Sigmoid colon (tissue), 7 donors: ENCODE measurements around the gene CHKB. TPM values are rescaled to one million over a fixed set of nuclear protein-coding genes. Genes with fewer than 3 reads are reported as not detected.

Source experiments
- DNase-seq: peaks from one replicate; pipeline ENCODE4 v3.0.0-alpha.2; 2019
- H3K27ac ChIP-seq, 4 donors: fragments of 200-600 bp; sonication (generic); one replicate each; pipeline ENCODE4 v1.5.1; 2016 to 2019; ENCODE audit warnings: mild to moderate bottlenecking in 1 of 4
- H3K27me3 ChIP-seq, 3 donors: fragments of 200-600 bp; sonication (generic); one replicate each; pipeline ENCODE4 v1.5.1; 2019; ENCODE audit warnings: mild to moderate bottlenecking in 1 of 3
- H3K36me3 ChIP-seq, 4 donors: fragments of 200-600 bp; sonication (generic); one replicate each; pipeline ENCODE4 v1.5.1; 2016 to 2019
- H3K4me1 ChIP-seq, 4 donors: fragments of 200-600 bp; sonication (generic); one replicate each; pipeline ENCODE4 v1.5.1; 2017 to 2019
- H3K4me3 ChIP-seq, 4 donors: fragments of 200-600 bp; sonication (generic); one replicate each; pipeline ENCODE4 v1.5.1; 2017 to 2019; ENCODE audit warnings: mild to moderate bottlenecking in 2 of 4, moderate library complexity in 1 of 4
- H3K9me3 ChIP-seq, 4 donors: fragments of 200-600 bp in 3 of 4; sonication (generic) in 3 of 4; one replicate each; pipeline versions ENCODE4 v1.5.1 to v1.6.1; 2013 to 2019
- CTCF ChIP-seq, 4 experiments: fragments of 450-650 bp in 3 of 4; fragments of 200-600 bp in 1 of 4; IDR thresholded peaks; one replicate each; pipeline ENCODE4 v1.5.1; 2016 to 2019; ENCODE audit warnings: antibody characterized with exemption in 4 of 4, mild to moderate bottlenecking in 3 of 4, moderate library complexity in 2 of 4
- EP300 ChIP-seq, 4 donors: sonication (generic); formaldehyde crosslinking; IDR thresholded peaks; one replicate each; pipeline ENCODE4 v1.6.1; 2017; ENCODE audit warnings: antibody characterized with exemption in 4 of 4
- POLR2A ChIP-seq, 2 donors: fragments of 450-650 bp; IDR thresholded peaks; one replicate each; pipeline ENCODE4 v1.6.1; 2016; ENCODE audit warnings: antibody characterized with exemption in 2 of 2, mild to moderate bottlenecking in 2 of 2, moderate library complexity in 2 of 2
- POLR2AphosphoS5 ChIP-seq, 4 donors: sonication (generic); formaldehyde crosslinking; IDR thresholded peaks; one replicate each; pipeline ENCODE4 v1.6.1; 2017; ENCODE audit warnings: antibody characterized with exemption in 4 of 4
- WGBS, 2 donors: extraction: QIAGEN DNeasy Blood & Tissue Kit; methylation state at CpG; one replicate each; pipeline ENCODE4 v1.1.7; 2013; 5-methylcytosine and 5-hydroxymethylcytosine counted together
- intact Hi-C: fragments of 100-400 bp; cut with DNase I; formaldehyde crosslinking; loops from one replicate; pipeline ENCODE4 v1.15.1; 2023
- polyA plus RNA-seq, 3 donors: library from polyadenylated mRNA; stranded (reverse); fragments of 200-250 nt; gene quantifications; one replicate each; pipeline ENCODE4 v1.2.3, GENCODE V29; 2013
- total RNA-seq, 4 donors: library from RNA; depleted of rRNA; stranded (reverse); fragments of >200 nt; gene quantifications; one replicate each; pipeline ENCODE4 v1.1.0, GENCODE V29; 2016
- donor health status: healthy with polysubstance abuse.
- donor health status: Bipolar disorder and iron deficiency.
- donor health status: healthy.

The CHKB gene
- total and polyA plus RNA-seq, 7 donors = 22.0 to 90.0 (median 37.8) TPM

- 8 to 30% methylated on average over 70 of the region's 70 CpGs for WGBS, 2 donors
- DNase-seq = no peak
- Histone ChIP-seq H3K36me3 (no peaks in the 10 kb centered on the region), H3K27me3 (peaks cover 26 to 89% (median 80%) of the 10 kb centered on the region in 3 donors), H3K4me3 (no peak overlapping the region), H3K27ac (no peak overlapping the region), H3K4me1 (peaks cover 0 to 16% (median 13%) of the 10 kb centered on the region in 4 donors), H3K9me3 (no peaks in the 10 kb centered on the region)
- intact Hi-C loops = no loop called here
- TF ChIP-seq CTCF (IDR thresholded peaks at IDR 0.05) (no peak), POLR2AphosphoS5 (IDR thresholded peaks at IDR 0.05) (no peak), POLR2A (IDR thresholded peaks at IDR 0.05) (no peak), EP300 (IDR thresholded peaks at IDR 0.05) (no peak)
These were observed 21.0 kb upstream of the CHKB start for GRCh38 chr22:50603511-50604255.

- no peak overlapping the region for H3K4me3 ChIP-seq
- no peaks in the 10 kb centered on the region for H3K36me3 ChIP-seq
- 22 to 34% methylated on average over 2 of the region's 2 CpGs for whole genome bisulfite sequencing, 2 donors
- no peak overlapping the region for H3K27ac ChIP-seq
- no peaks in the 10 kb centered on the region for H3K9me3 ChIP-seq
- intact Hi-C loops = no loop called here
- peaks cover 26 to 97% (median 87%) of the 10 kb centered on the region in 3 donors for H3K27me3 ChIP-seq
- TF ChIP-seq POLR2A (IDR thresholded peaks at IDR 0.05) = no peak
- TF ChIP-seq CTCF (IDR thresholded peaks at IDR 0.05) = no peak
- TF ChIP-seq EP300 (IDR thresholded peaks at IDR 0.05) = no peak
- no peak for TF ChIP-seq POLR2AphosphoS5 (IDR thresholded peaks at IDR 0.05)
- no peak for DNase-seq
- H3K4me1 ChIP-seq = peaks cover 0 to 16% (median 13%) of the 10 kb centered on the region in 4 donors
These were observed 19.7 kb upstream of the CHKB start for GRCh38 chr22:50602338-50602700.

GRCh38 chr22:50601669-50602337 is 19.2 kb upstream of the CHKB start:
- no peaks in the 10 kb centered on the region for H3K36me3 ChIP-seq
- peak; percentile 61 for DNase-seq
- H3K9me3 ChIP-seq = no peaks in the 10 kb centered on the region
- peaks cover 26 to 96% (median 82%) of the 10 kb centered on the region in 3 donors for H3K27me3 ChIP-seq
- peaks cover 0 to 16% (median 13%) of the 10 kb centered on the region in 4 donors for H3K4me1 ChIP-seq
- intact Hi-C loops = no loop called here
- WGBS, 2 donors = 42 to 59% methylated on average over 12 of the region's 12 CpGs
- TF ChIP-seq EP300 (IDR thresholded peaks at IDR 0.05) (no peak), POLR2A (IDR thresholded peaks at IDR 0.05) (no peak), CTCF (IDR thresholded peaks at IDR 0.05) (no peak), POLR2AphosphoS5 (IDR thresholded peaks at IDR 0.05) (no peak)
- no peak overlapping the region for H3K4me3 ChIP-seq
- H3K27ac ChIP-seq = no peak overlapping the region

- 9 to 10% methylated on average over 52 of the region's 52 CpGs for WGBS, 2 donors
- no peak overlapping the region for H3K27ac ChIP-seq
- H3K36me3 ChIP-seq = no peaks in the 10 kb centered on the region
- no peaks in the 10 kb centered on the region for H3K9me3 ChIP-seq
- intact Hi-C loops = no loop called here
- no peak for TF ChIP-seq POLR2AphosphoS5 (IDR thresholded peaks at IDR 0.05)
- TF ChIP-seq EP300 (IDR thresholded peaks at IDR 0.05) = no peak
- no peak for TF ChIP-seq CTCF (IDR thresholded peaks at IDR 0.05)
- TF ChIP-seq POLR2A (IDR thresholded peaks at IDR 0.05) = no peak
- H3K4me3 ChIP-seq = peak overlapping the region in 3 of 4 donors; percentile 34 to 49 (median 46)
- peaks cover 0 to 16% (median 13%) of the 10 kb centered on the region in 4 donors for H3K4me1 ChIP-seq
- no peak for DNase-seq
- peaks cover 26 to 89% (median 78%) of the 10 kb centered on the region in 3 donors for H3K27me3 ChIP-seq
These were observed 18.5 kb upstream of the CHKB start for GRCh38 chr22:50600967-50601668.
